ENCODE measurements around the gene DNAH3.

The DNAH3 gene

DNA sequence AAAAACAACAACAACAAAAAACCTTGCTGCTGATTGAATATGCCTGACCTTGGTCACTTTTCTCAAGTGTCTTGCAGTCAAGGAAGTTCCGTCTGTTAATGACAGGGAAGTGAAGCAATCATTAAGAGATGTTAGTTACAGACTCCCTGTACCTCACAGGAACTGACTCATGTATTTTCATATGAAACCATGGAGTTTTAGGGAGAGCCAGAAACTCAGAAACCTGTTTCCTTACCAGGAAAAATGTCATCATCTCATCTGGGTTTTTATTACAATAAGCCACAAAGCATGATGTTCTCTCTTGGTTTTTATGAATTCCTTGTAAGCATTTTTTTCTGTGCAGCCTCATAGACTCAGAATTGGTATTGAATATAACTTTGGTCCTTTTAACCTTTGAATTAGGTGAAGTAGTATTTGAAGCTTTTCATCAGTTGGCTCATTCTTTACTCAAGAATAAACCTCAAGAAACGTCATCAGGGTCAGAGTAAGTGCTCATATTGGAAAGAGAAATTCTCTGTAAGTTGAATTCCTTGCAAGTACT lies 239.8 kb downstream of the DNAH3 start:
- peaks cover 5% of the 10 kb centered on the region; the same call in 1 of the 2 replicates for H3F3A ChIP-seq (ENCODE audit: low read depth)
- peak overlapping the region; percentile 26 for H3K4me2 ChIP-seq (ENCODE audit: low read depth, low read length, poor library complexity, severe bottlenecking)
- H3K9me2 ChIP-seq (replicated peaks; ENCODE audit: low read depth, low read length), result no peaks in the 10 kb centered on the region
- peaks cover 23% of the 10 kb centered on the region for H3K4me1 ChIP-seq (ENCODE audit: insufficient read depth, low read length, poor library complexity, severe bottlenecking)
- no peaks in the 10 kb centered on the region for H3K36me3 ChIP-seq (ENCODE audit: insufficient read depth, low read length)
- H3K9ac ChIP-seq (ENCODE audit: low read depth, low read length, poor library complexity, severe bottlenecking), result peak overlapping the region; percentile 5
- TF ChIP-seq EZH2phosphoT487 (IDR thresholded peaks at IDR 0.05; ENCODE audit: borderline replicate concordance), result no peak
- TF ChIP-seq, protein P1, sequence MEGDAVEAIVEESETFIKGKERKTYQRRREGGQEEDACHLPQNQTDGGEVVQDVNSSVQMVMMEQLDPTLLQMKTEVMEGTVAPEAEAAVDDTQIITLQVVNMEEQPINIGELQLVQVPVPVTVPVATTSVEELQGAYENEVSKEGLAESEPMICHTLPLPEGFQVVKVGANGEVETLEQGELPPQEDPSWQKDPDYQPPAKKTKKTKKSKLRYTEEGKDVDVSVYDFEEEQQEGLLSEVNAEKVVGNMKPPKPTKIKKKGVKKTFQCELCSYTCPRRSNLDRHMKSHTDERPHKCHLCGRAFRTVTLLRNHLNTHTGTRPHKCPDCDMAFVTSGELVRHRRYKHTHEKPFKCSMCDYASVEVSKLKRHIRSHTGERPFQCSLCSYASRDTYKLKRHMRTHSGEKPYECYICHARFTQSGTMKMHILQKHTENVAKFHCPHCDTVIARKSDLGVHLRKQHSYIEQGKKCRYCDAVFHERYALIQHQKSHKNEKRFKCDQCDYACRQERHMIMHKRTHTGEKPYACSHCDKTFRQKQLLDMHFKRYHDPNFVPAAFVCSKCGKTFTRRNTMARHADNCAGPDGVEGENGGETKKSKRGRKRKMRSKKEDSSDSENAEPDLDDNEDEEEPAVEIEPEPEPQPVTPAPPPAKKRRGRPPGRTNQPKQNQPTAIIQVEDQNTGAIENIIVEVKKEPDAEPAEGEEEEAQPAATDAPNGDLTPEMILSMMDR (conservative IDR thresholded peaks at IDR 0.05; ENCODE audit: low read length), result no peak
- no peaks in the 10 kb centered on the region for H3K9me3 ChIP-seq (ENCODE audit: insufficient read depth, low read depth, low read length)
- no peaks in the 10 kb centered on the region for H4K20me1 ChIP-seq (ENCODE audit: insufficient read depth, low read length, poor library complexity, severe bottlenecking)
- no peaks in the 10 kb centered on the region for H3K79me2 ChIP-seq (ENCODE audit: insufficient read depth, low read length)
- H3K27me3 ChIP-seq (ENCODE audit: insufficient read depth, low read length, poor library complexity, severe bottlenecking), result no peaks in the 10 kb centered on the region
- no peak overlapping the region for H3K4me3 ChIP-seq (ENCODE audit: low read length, poor library complexity, severe bottlenecking)
- H2AFZ ChIP-seq (ENCODE audit: low read length), result no peak overlapping the region

DNA sequence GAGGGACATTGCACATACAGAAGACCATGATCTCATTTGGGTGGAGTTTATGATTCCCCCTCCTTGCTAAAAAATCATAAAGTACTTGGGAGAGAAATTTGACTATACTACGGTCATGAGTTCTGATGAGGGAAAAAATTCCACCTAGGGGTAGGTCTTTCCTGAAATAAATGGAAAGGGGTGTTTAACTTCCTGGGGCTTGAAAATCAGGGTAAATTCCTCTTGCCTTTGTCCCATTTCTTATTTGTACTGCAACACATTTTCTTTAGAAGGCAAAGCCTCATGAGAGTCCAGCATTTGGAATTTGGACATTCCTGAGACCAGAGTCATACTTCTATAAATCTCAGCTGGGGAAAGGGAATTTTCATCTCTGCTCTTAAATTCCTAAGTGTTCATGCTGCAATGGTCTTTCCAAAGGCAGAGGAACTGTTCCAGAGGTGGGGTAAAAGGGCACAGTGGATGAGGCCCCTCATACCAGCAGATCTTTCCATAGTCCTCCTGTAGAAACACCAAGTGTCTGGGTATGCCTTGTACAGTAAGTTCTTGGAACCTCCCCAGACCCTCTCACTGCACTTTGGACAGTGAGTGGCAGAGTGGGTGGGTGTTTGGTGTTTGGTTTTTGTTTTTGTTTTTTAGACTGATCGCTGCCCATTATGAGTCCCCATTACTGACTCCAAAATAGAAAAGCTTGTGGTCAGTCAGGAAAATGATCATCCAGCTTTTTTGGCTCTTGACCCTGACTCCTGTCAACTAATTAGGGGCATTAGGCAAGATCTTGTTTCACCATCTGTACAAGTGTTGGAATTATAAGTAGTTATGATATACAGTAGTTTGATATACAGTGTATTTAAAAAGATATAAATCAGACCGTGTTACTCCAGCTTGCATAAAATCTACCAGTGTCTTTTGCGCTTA lies 244.0 kb downstream of the DNAH3 start:
- Histone ChIP-seq H3K4me2 (ENCODE audit: low read depth, low read length, poor library complexity, severe bottlenecking) (no peak overlapping the region), H4K20me1 (ENCODE audit: insufficient read depth, low read length, poor library complexity, severe bottlenecking) (peaks cover 8% of the 10 kb centered on the region), H3K79me2 (ENCODE audit: insufficient read depth, low read length) (peaks cover 21% of the 10 kb centered on the region), H3F3A (ENCODE audit: low read depth) (peaks cover 11% of the 10 kb centered on the region; the same call in 1 of the 2 replicates), H3K4me3 (ENCODE audit: low read length, poor library complexity, severe bottlenecking) (no peak overlapping the region), H3K9ac (ENCODE audit: low read depth, low read length, poor library complexity, severe bottlenecking) (no peak overlapping the region), H3K4me1 (ENCODE audit: insufficient read depth, low read length, poor library complexity, severe bottlenecking) (peaks cover 49% of the 10 kb centered on the region), H3K9me2 (replicated peaks; ENCODE audit: low read depth, low read length) (no peaks in the 10 kb centered on the region), H2AFZ (ENCODE audit: low read length) (no peak overlapping the region), H3K9me3 (ENCODE audit: insufficient read depth, low read depth, low read length) (no peaks in the 10 kb centered on the region), H3K36me3 (ENCODE audit: insufficient read depth, low read length) (no peaks in the 10 kb centered on the region), H3K27me3 (ENCODE audit: insufficient read depth, low read length, poor library complexity, severe bottlenecking) (no peaks in the 10 kb centered on the region)
- TF ChIP-seq, protein P1 (conservative IDR thresholded peaks at IDR 0.05; ENCODE audit: low read length), result no peak
- TF ChIP-seq EZH2phosphoT487 (IDR thresholded peaks at IDR 0.05; ENCODE audit: borderline replicate concordance), result no peak

DNA sequence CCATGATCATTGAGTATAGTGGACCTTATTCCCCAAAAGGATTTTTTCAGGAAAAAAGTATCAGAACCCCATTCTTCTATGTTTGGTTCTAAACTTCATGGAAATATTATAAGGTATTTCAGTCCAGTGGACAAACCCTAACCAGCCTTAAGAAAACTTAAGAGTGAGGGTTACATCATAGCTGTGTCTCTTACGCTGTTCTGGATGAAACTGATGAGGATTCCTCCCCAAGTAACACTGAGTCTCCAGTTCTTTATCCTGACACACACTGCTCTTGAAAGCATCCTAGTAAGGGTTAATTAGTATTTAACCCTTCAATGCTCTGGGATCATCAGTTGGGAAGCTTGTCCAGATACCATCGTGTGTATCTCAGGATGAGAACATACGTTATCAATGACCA lies 245.1 kb downstream of the DNAH3 start:
- peaks cover 11% of the 10 kb centered on the region; the same call in 1 of the 2 replicates for H3F3A ChIP-seq (ENCODE audit: low read depth)
- H3K9ac ChIP-seq (ENCODE audit: low read depth, low read length, poor library complexity, severe bottlenecking), result no peak overlapping the region
- peaks cover 8% of the 10 kb centered on the region for H4K20me1 ChIP-seq (ENCODE audit: insufficient read depth, low read length, poor library complexity, severe bottlenecking)
- H2AFZ ChIP-seq (ENCODE audit: low read length), result no peak overlapping the region
- TF ChIP-seq EZH2phosphoT487 (IDR thresholded peaks at IDR 0.05; ENCODE audit: borderline replicate concordance), result no peak
- TF ChIP-seq, protein P1 (conservative IDR thresholded peaks at IDR 0.05; ENCODE audit: low read length), result no peak
- peaks cover 43% of the 10 kb centered on the region for H3K4me1 ChIP-seq (ENCODE audit: insufficient read depth, low read length, poor library complexity, severe bottlenecking)
- H3K9me2 ChIP-seq (replicated peaks; ENCODE audit: low read depth, low read length), result no peaks in the 10 kb centered on the region
- no peaks in the 10 kb centered on the region for H3K36me3 ChIP-seq (ENCODE audit: insufficient read depth, low read length)
- H3K27me3 ChIP-seq (ENCODE audit: insufficient read depth, low read length, poor library complexity, severe bottlenecking), result no peaks in the 10 kb centered on the region
- H3K4me3 ChIP-seq (ENCODE audit: low read length, poor library complexity, severe bottlenecking), result no peak overlapping the region
- H3K9me3 ChIP-seq (ENCODE audit: insufficient read depth, low read depth, low read length), result no peaks in the 10 kb centered on the region
- H3K79me2 ChIP-seq (ENCODE audit: insufficient read depth, low read length), result peaks cover 32% of the 10 kb centered on the region
- H3K4me2 ChIP-seq (ENCODE audit: low read depth, low read length, poor library complexity, severe bottlenecking), result no peak overlapping the region

Data from Loucy (cell line).